Mesodermal cell (in vitro differentiated cells): ENCODE results near the gene DLD.

ENCODE experiments used
- H3K27ac ChIP-seq: 2 replicates; pipeline ENCODE4 v1.7.0; 2013; ENCODE audit warnings: mild to moderate bottlenecking, low read depth, low read length, moderate library complexity; ENCODE audit not compliant: severe bottlenecking
- H3K36me3 ChIP-seq: 2 replicates; pipeline ENCODE4 v1.7.1; 2013; ENCODE audit warnings: mild to moderate bottlenecking, low read length, moderate library complexity; ENCODE audit not compliant: control insufficient read depth, insufficient read depth
- H3K4me1 ChIP-seq: one replicate; pipeline ENCODE4 v1.7.1; 2013; ENCODE audit warnings: mild to moderate bottlenecking, low read length; ENCODE audit not compliant: insufficient read depth, control insufficient read depth, poor library complexity, severe bottlenecking
- H3K4me3 ChIP-seq: 2 replicates; pipeline ENCODE4 v1.7.0; 2013; ENCODE audit warnings: low read length, control low read depth, mild to moderate bottlenecking; ENCODE audit not compliant: insufficient read depth, poor library complexity, severe bottlenecking; ENCODE audit errors: extremely low read depth
- H3K9me3 ChIP-seq: 2 replicates; pipeline ENCODE4 v1.7.1; 2013; ENCODE audit warnings: mild to moderate bottlenecking, low read length, moderate library complexity; ENCODE audit not compliant: control insufficient read depth
- WGBS, 2 experiments: methylation state at CpG; one replicate each; pipeline ENCODE4 v1.1.5; 2013; ENCODE audit warnings: missing lambda C conversion rate in 2 of 2; ENCODE audit not compliant: insufficient coverage in 2 of 2; 5-methylcytosine and 5-hydroxymethylcytosine counted together

DLD gene

DNA sequence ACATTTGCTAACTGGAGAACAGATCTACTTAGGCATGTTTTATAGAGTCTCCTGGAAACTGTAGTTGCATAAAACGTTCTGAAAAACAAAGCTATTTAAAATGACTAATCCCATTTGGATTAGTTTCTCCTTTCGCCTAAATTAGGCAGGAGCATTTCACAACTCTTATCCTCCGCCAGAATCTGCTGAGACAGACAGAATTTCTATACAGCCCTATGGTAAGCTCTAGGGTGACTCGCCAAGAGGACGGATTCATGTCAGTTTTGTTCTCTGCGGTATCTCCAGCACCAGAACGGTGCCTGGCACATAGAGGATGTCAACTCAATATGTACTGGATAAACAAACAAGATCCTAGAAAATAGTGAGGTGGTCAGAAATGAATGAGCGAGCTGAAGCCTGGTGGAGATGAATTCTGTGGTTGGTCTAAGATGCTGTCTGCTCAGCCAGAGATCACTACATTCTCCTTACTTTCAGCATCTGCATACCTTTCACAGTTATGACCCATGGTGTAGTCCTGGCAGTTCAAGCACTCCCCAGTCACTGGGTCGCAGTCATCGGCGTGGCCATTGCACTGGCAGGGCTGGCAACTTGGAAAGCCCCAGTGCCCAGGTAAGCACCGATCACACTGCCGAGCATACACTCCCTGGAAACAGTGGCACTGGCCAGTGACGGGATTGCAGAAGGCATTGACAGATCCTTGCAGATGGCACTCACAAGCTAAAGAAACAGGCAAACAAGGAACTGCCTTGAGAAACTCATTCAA is 68.0 kb downstream of the DLD start:
- Histone ChIP-seq H3K36me3 (peaks cover 97% of the 10 kb centered on the region), H3K4me3 (no peak overlapping the region), H3K9me3 (no peaks in the 10 kb centered on the region), H3K27ac (no peak overlapping the region), H3K4me1 (peaks cover 14% of the 10 kb centered on the region)
- WGBS, 2 experiments: 95% methylated on average over 12 to 13 of the region's 14 CpGs

DNA sequence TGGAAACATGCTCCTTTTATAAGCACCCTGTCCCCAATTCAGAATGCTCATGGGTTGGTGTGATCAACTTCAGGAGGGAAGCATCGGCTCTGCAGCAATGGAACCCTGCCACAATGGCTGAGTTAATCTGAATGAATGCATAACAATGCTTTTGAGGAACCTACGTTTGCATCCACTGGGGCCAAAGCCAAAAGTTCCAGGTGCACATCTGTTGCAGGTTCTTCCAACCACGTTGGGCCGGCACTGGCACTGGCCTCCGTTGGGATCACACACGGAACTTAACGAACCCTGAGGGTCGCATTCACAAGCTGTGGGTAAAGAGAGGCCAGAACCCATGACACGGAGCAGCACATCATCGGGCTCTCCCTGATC is 68.5 kb downstream of the DLD start:
- H3K4me1 ChIP-seq: peaks cover 12% of the 10 kb centered on the region
- no peak overlapping the region for H3K4me3 ChIP-seq
- H3K27ac ChIP-seq: no peak overlapping the region
- H3K36me3 ChIP-seq: peaks cover 97% of the 10 kb centered on the region
- WGBS, 2 experiments: 92 to 94% methylated on average over 8 to 10 of the region's 10 CpGs
- no peaks in the 10 kb centered on the region for H3K9me3 ChIP-seq

DNA sequence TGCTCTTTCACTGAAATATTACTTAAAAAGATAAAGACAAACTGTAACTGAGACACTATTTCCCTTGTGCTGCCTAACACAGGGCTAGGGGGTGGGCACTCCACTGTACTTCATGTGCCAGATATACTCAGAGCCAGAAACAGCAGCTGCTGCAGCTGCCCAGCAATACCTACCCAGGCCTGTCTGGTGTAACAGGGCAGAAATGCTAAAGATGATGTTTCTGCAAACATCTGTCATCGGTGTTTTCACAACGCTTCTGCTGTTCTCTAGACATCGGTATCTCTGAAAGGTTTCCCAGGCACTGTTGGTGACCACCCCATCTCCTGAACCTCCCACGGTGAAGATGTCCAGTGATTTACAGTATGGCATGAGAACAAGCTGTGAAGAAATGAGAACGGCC is 69.3 kb downstream of the DLD start:
- H3K36me3 ChIP-seq: peaks cover 99% of the 10 kb centered on the region
- 96 to 98% methylated on average over 4 to 5 of the region's 5 CpGs for WGBS, 2 experiments

DNA sequence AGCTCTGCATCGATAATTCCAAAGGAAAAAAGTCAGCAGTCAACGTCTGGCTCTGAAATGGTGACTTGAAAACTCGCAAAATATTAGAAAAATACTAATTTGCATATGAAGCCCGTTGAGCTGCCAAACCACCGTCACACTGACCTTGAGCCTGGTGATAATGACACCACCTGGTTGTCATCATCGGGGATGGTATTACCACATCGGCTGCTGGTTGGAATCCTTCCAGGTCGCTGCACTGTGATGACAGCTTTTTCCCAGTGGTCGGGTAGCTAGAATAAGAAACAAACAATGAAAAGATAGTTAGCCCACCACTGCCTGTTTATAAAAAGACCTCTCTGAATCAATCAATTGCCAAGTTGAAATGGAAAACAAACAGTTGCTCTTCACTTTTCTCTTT is 70.4 kb downstream of the DLD start:
- Histone ChIP-seq H3K9me3 (no peaks in the 10 kb centered on the region), H3K4me1 (peaks cover 14% of the 10 kb centered on the region), H3K36me3 (peaks cover 97% of the 10 kb centered on the region), H3K27ac (no peak overlapping the region), H3K4me3 (no peak overlapping the region)
- WGBS, 2 experiments: 94 to 95% methylated on average over 7 to 9 of the region's 9 CpGs

More for the DNA sequence above, 69.3 kb downstream of the DLD start:
- Histone ChIP-seq H3K4me1 (peaks cover 12% of the 10 kb centered on the region), H3K27ac (no peak overlapping the region), H3K9me3 (no peaks in the 10 kb centered on the region), H3K4me3 (no peak overlapping the region)

DNA sequence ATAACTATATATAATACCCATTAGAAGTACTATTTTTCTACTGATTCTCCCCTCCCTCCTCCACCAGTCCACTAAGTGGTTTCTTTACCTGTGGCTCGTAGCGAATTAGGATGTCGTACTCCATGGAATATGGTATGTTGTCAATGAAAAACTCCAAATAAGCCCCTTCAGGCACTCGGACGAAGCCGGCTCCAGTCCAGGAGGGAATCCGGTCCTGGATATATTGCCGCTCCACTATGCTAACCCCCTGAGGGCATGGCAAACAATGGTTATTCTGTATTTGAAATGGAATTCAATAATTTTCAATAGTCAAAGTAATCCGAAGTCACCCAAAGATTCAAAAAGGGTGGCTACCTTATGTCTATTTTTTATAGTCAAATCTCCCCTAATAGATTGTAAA is 71.8 kb downstream of the DLD start:
- H3K4me3 ChIP-seq: no peak overlapping the region
- peaks cover 25% of the 10 kb centered on the region for H3K4me1 ChIP-seq
- WGBS, 2 experiments: 98 to 100% methylated on average over 3 to 5 of the region's 9 CpGs
- no peak overlapping the region for H3K27ac ChIP-seq
- H3K36me3 ChIP-seq: peaks cover 95% of the 10 kb centered on the region
- H3K9me3 ChIP-seq: no peaks in the 10 kb centered on the region

- H3K36me3 ChIP-seq: peaks cover 95% of the 10 kb centered on the region
- H3K4me3 ChIP-seq: no peak overlapping the region
- 97 to 98% methylated on average over 6 of the region's 11 CpGs for WGBS, 2 experiments
- H3K4me1 ChIP-seq: peaks cover 15% of the 10 kb centered on the region
- H3K27ac ChIP-seq: no peak overlapping the region
- no peaks in the 10 kb centered on the region for H3K9me3 ChIP-seq
These were observed 73.5 kb downstream of the DLD start for GRCh38 chr7:107964510-107964909.

DNA sequence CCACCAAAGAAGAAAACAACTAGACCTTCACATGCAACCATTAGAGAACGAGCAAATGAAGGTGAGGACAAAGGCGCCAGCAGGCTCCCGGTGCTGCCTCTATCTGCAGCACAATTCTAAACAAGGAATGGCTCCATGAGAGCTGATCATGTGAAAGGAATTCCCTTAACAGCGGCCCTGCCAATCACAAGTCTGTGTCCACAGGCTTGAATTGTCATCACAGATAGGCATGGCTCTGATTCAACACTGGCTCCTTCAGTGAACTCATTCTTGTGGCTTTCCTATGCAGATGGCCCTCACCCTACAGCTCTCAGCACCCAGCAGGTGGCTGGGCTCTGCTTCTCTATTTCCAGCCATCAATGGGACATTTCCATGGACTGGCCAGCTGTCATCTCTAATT is 75.7 kb downstream of the DLD start:
- Histone ChIP-seq H3K36me3 (peaks cover 95% of the 10 kb centered on the region), H3K27ac (peak overlapping the region; percentile 79), H3K4me3 (no peak overlapping the region), H3K9me3 (no peaks in the 10 kb centered on the region), H3K4me1 (peaks cover 14% of the 10 kb centered on the region)
- WGBS, 2 experiments: 49 to 55% methylated on average over 3 to 4 of the region's 4 CpGs

GRCh38 chr7:107967420-107967819 is 76.4 kb downstream of the DLD start:
- WGBS, 2 experiments: 95 to 97% methylated on average over 4 of the region's 4 CpGs
- Histone ChIP-seq H3K36me3 (peaks cover 96% of the 10 kb centered on the region), H3K27ac (peak overlapping the region; percentile 6)

GRCh38 chr7:107968449-107968848 is 77.5 kb downstream of the DLD start:
- Histone ChIP-seq H3K4me1 (peaks cover 14% of the 10 kb centered on the region), H3K36me3 (peaks cover 96% of the 10 kb centered on the region)
- WGBS, 2 experiments: 81 to 100% methylated on average over 1 to 2 of the region's 3 CpGs

More at GRCh38 chr7:107967420-107967819, 76.4 kb downstream of the DLD start:
- Histone ChIP-seq H3K9me3 (no peaks in the 10 kb centered on the region), H3K4me1 (peaks cover 14% of the 10 kb centered on the region), H3K4me3 (no peak overlapping the region)

GRCh38 chr7:107969856-107970255 is 78.9 kb downstream of the DLD start:
- WGBS, 2 experiments: 100% methylated on average over 2 to 5 of the region's 6 CpGs
- Histone ChIP-seq H3K4me1 (peaks cover 14% of the 10 kb centered on the region), H3K36me3 (peaks cover 94% of the 10 kb centered on the region), H3K4me3 (no peak overlapping the region), H3K9me3 (no peaks in the 10 kb centered on the region), H3K27ac (no peak overlapping the region)

More at GRCh38 chr7:107968449-107968848, 77.5 kb downstream of the DLD start:
- Histone ChIP-seq H3K4me3 (no peak overlapping the region), H3K9me3 (no peaks in the 10 kb centered on the region), H3K27ac (no peak overlapping the region)
